MM.1S (cell line): ENCODE measurements around the gene MPI.

Experiments
- CTCF ChIP-seq: fragments of 300-600 bp; sonication (generic); IDR thresholded peaks from 2 replicates; pipeline ENCODE4 v1.5.1; 2016; ENCODE audit warnings: antibody characterized with exemption, low read length, mixed read lengths
- EZH2 ChIP-seq: fragments of 300-600 bp; sonication (generic); optimal IDR thresholded peaks from 2 replicates; pipeline ENCODE3; 2017; ENCODE audit warnings: low read depth, mild to moderate bottlenecking, antibody characterized with exemption, low read length, mixed read lengths
- EZH2phosphoT487 ChIP-seq: fragments of 300-600 bp; sonication (generic); IDR thresholded peaks from 2 replicates; pipeline ENCODE4 v1.6.1; 2018; ENCODE audit warnings: antibody characterized with exemption, low read length

DNA sequence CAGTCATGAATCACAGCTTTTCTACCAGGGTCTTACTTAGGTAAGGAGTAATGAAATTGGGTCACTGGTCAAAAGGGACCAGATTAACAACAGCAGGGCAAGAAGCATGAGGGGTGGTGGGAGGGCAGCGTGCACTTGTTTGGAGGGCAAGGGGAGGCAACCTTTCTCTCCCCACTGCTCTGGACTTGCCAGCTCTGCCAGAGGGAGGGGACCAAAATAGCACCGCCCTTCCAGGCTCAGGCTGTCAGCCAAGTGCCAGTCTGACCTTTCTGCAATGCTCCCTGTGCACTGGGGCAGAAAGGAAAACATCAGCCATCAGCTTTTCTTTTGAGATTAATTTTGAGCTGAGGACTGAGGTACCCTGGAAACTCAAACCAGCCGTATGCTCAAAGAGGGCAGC, 42.4 kb upstream of the MPI start:
- TF ChIP-seq EZH2phosphoT487 (no peak), CTCF (no peak), EZH2 (no peak)
